Caco-2 (cell line): Measurements from ENCODE around the gene PPP1R12B. TPM values are rescaled to one million over a fixed set of nuclear protein-coding genes. Genes with fewer than 3 reads are reported as not detected.
"Not testable (repeated sequence)": the region's sequence is repeated elsewhere in the genome, so short reads cannot be mapped to it uniquely, and the experiment has no call there.

Source experiments
- BruUV-seq: library from RNA; stranded (reverse); fragments of 400-500 nt; replicated peaks from 2 replicates; lab custom pipeline; 2021; lab: Mats Ljungman, UMichigan
- CTCF ChIA-PET: fragments of 300-600 bp; sonication (Branson Sonifier 250); formaldehyde crosslinking; loops from one replicate; lab custom pipeline; 2022; ENCODE audit warnings: antibody characterized with exemption; lab: Charles Lee
- POLR2A ChIA-PET: fragments of 300-600 bp; sonication (Branson Sonifier 250); formaldehyde crosslinking; loops from one replicate; lab custom pipeline; 2022; ENCODE audit warnings: antibody characterized with exemption; lab: Charles Lee
- DNase-seq, 2 experiments: peaks; one replicate each; pipeline versions ENCODE4 v3.0.0 to v3.0.0-alpha.2; 2020 to 2022
- H3K27me3 ChIP-seq: replicated peaks from 2 replicates; pipeline ENCODE4 v1.6.0; 2011; ENCODE audit warnings: low read length; ENCODE audit not compliant: control insufficient read depth, insufficient read depth
- H3K36me3 ChIP-seq: 2 replicates; pipeline ENCODE4 v1.5.1; 2011; ENCODE audit warnings: low read length; ENCODE audit not compliant: control insufficient read depth, insufficient read depth
- H3K4me1 ChIP-seq: fragments of 250-450 bp; sonication (Bioruptor Pico); 2 replicates; pipeline ENCODE4 v1.5.1; 2020; ENCODE audit warnings: mild to moderate bottlenecking
- H3K4me3 ChIP-seq: 2 replicates; pipeline ENCODE4 v1.5.1; 2011; ENCODE audit warnings: low read depth, mild to moderate bottlenecking, control low read depth, low read length
- H3K9me3 ChIP-seq: fragments of 250-450 bp; sonication (Bioruptor Pico); 2 replicates; pipeline ENCODE4 v1.5.1; 2020; ENCODE audit warnings: mild to moderate bottlenecking, moderate library complexity
- H3K27ac Mint-ChIP-seq: one replicate; pipeline ENCODE4 v1.8.0; 2022; ENCODE audit warnings: mixed read lengths; ENCODE audit not compliant: unreplicated experiment
- H3K27me3 Mint-ChIP-seq: one replicate; pipeline ENCODE4 v1.8.0; 2022; ENCODE audit warnings: mixed read lengths; ENCODE audit not compliant: insufficient read depth, unreplicated experiment
- H3K36me3 Mint-ChIP-seq: one replicate; pipeline ENCODE4 v1.8.0; 2022; ENCODE audit warnings: mild to moderate bottlenecking, mixed read lengths; ENCODE audit not compliant: insufficient read depth, unreplicated experiment
- H3K4me1 Mint-ChIP-seq: one replicate; pipeline ENCODE4 v1.8.0; 2022; ENCODE audit warnings: low read depth, mixed read lengths; ENCODE audit not compliant: unreplicated experiment
- H3K4me3 Mint-ChIP-seq: one replicate; pipeline ENCODE4 v1.8.0; 2022; ENCODE audit warnings: mild to moderate bottlenecking, moderate library complexity, mixed read lengths; ENCODE audit not compliant: unreplicated experiment
- H3K9me3 Mint-ChIP-seq: one replicate; pipeline ENCODE4 v1.8.0; 2022; ENCODE audit warnings: mixed read lengths; ENCODE audit not compliant: unreplicated experiment
- CTCF ChIP-seq, 2 experiments: fragments of 200-600 bp in 1 of 2; IDR thresholded peaks; 1 replicate in 1 of 2; 2 replicates in 1 of 2; pipeline versions ENCODE4 v1.5.1 to v1.8.0; 2011 to 2022; ENCODE audit warnings: antibody characterized with exemption in 1 of 2, control low read depth in 1 of 2, inconsistent platforms in 1 of 2, low read depth in 1 of 2, low read length in 1 of 2, mild to moderate bottlenecking in 1 of 2, moderate library complexity in 1 of 2; ENCODE audit not compliant: insufficient read depth in 1 of 2, severe bottlenecking in 1 of 2, unreplicated experiment in 1 of 2
- intact Hi-C: fragments of 100-400 bp; cut with micrococcal nuclease; formaldehyde crosslinking; loops from one replicate; pipeline ENCODE4 v1.10.0; 2022; ENCODE audit not compliant: unreplicated experiment
- total RNA-seq: library from RNA; stranded (reverse); gene quantifications from 2 replicates; pipeline ENCODE4 v1.2.3, GENCODE V29; 2022

The PPP1R12B gene
- total RNA-seq, 1 experiment from 2014 or later, result 16.4 TPM

DNA sequence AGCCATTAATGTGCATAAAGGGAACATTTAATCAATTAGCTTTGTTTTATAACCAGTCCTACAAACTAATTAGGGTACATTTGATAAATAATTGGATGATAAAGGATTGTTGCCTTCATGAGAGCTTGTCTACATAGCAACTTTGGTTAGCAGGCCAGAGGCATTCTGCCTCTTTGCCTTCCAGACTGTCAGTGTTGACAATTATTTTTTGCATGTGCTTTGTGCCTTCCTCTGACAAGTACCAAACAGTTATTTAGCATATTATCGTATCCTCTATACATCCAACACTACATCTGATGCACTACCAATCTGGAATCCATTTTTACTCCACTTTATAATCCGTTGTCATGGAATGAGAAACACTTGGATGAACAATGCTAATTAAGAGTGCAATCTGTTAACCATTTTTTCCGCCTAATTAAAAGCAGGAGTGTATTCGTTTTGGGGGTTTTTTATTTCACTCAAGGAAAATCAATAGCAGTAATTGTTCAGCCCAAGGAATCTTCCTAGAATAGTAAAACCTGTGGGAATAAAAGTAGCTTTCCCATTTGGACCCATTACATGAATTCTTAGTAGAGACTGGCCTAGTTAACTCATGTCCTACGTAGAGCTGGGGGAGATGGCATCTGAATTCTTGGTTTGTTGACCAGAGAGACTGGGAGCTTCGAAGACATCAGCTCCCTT lies 196.4 kb downstream of the PPP1R12B start:
- CTCF ChIA-PET, H3K36me3 ChIP-seq, H3K9me3 Mint-ChIP-seq, H3K27me3 ChIP-seq, H3K27me3 Mint-ChIP-seq, H3K4me3 ChIP-seq, H3K4me1 ChIP-seq, intact Hi-C loops, H3K27ac Mint-ChIP-seq, H3K36me3 Mint-ChIP-seq, DNase-seq, H3K9me3 ChIP-seq, BruUV-seq, POLR2A ChIA-PET, H3K4me3 Mint-ChIP-seq: not testable (repeated sequence)
- peaks cover 17% of the 10 kb centered on the region for H3K4me1 Mint-ChIP-seq

DNA sequence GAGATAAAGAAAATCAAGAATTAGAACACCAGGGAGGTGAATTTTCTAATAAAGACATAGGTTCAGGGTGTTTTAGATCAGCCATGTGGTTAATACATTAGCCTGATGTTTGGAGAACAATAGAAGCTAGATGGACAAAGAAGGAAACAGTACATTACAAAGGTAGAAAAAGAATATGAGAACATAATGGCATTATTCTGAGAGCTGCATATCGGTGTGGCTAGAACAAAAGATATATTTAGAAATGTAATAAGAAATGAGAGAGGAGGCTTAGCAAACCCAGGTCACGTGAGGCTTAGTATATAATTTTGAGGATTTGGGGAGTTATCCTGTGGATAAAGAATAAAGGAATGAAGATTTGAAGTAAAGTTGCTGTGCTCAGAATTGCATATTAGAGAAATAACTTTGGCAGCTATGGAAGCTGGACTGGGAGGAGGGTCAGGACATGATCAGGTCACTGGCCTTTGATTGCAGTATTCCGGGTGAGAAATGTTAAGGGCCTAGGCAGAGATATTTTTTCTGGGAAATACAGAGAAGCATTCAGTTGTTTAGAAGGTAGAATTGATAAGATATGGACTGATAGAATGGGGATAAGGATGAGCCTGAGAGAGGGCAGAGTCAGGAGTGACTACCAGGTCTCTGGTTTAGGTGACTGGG lies 197.3 kb downstream of the PPP1R12B start:
- H3K27me3 Mint-ChIP-seq, H3K4me3 ChIP-seq, H3K36me3 ChIP-seq, H3K36me3 Mint-ChIP-seq, H3K27me3 ChIP-seq, DNase-seq, intact Hi-C loops, CTCF ChIA-PET, H3K4me3 Mint-ChIP-seq, H3K9me3 Mint-ChIP-seq, H3K4me1 ChIP-seq, BruUV-seq, H3K9me3 ChIP-seq, POLR2A ChIA-PET: not testable (repeated sequence)
- H3K4me1 Mint-ChIP-seq, result peaks cover 17% of the 10 kb centered on the region
- peak overlapping the region; percentile 5 for H3K27ac Mint-ChIP-seq

GRCh38 chr1:202546377-202546776 lies 197.9 kb downstream of the PPP1R12B start:
- BruUV-seq, H3K36me3 ChIP-seq, H3K36me3 Mint-ChIP-seq, CTCF ChIA-PET, H3K4me1 ChIP-seq, H3K4me3 ChIP-seq, POLR2A ChIA-PET, H3K9me3 ChIP-seq, intact Hi-C loops, H3K9me3 Mint-ChIP-seq, H3K4me3 Mint-ChIP-seq, H3K27me3 Mint-ChIP-seq, DNase-seq, H3K27me3 ChIP-seq: not testable (repeated sequence)
- Mint-ChIP-seq H3K27ac (peak overlapping the region; percentile 5), H3K4me1 (peaks cover 17% of the 10 kb centered on the region)

GRCh38 chr1:202546796-202547195 lies 198.3 kb downstream of the PPP1R12B start:
- BruUV-seq, POLR2A ChIA-PET, DNase-seq, CTCF ChIA-PET, H3K36me3 ChIP-seq, H3K27me3 Mint-ChIP-seq, H3K9me3 ChIP-seq, H3K36me3 Mint-ChIP-seq, intact Hi-C loops, H3K4me3 ChIP-seq, H3K9me3 Mint-ChIP-seq, H3K4me1 ChIP-seq, H3K4me3 Mint-ChIP-seq, H3K27me3 ChIP-seq: not testable (repeated sequence)
- Mint-ChIP-seq H3K27ac (peak overlapping the region; percentile 5), H3K4me1 (peaks cover 17% of the 10 kb centered on the region)

DNA sequence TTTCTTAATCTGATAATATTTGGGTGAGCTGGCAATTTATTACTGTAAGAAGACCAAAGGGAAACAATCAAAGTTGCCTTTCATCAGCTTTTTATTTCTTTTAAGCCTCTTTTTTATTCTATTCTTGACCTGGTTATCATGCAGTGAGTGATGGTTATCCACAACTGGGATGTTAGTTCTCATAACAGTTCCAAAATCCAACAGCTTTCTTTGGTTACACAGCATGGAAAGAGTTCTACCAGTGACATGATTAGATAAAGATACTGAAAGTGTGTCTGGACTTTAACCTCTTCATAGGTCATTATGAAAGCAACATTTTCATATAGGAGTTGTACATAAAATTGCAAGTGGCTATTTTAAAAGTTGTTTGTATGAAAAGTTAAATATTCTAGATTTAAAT lies 198.7 kb downstream of the PPP1R12B start:
- POLR2A ChIA-PET, result no interaction called here

More for the DNA sequence above, 198.7 kb downstream of the PPP1R12B start:
- TF ChIP-seq CTCF (IDR thresholded peaks at IDR 0.05; ENCODE audit: insufficient read depth in 1 of 2, low read depth in 1 of 2, low read length in 1 of 2, severe bottlenecking in 1 of 2, unreplicated experiment in 1 of 2), result no peak
- Mint-ChIP-seq H3K4me1 (peaks cover 17% of the 10 kb centered on the region), H3K9me3 (no peaks in the 10 kb centered on the region), H3K36me3 (no peaks in the 10 kb centered on the region), H3K27ac (no peak overlapping the region), H3K4me3 (no peak overlapping the region), H3K27me3 (no peaks in the 10 kb centered on the region)
- intact Hi-C loops, result no loop called here
- peaks cover 6% of the 10 kb centered on the region for H3K4me1 ChIP-seq
- no peaks in the 10 kb centered on the region for H3K9me3 ChIP-seq
- no peaks in the 10 kb centered on the region for H3K27me3 ChIP-seq
- no TSS peak for BruUV-seq
- no peak for DNase-seq
- H3K36me3 ChIP-seq, result no peaks in the 10 kb centered on the region
- CTCF ChIA-PET, result no interaction called here
- H3K4me3 ChIP-seq, result no peak overlapping the region
